Ishikawa (cell line): Measurements from ENCODE around the gene NKRF.

Experiments
- CEBPB ChIP-seq: IDR thresholded peaks from 2 replicates; pipeline ENCODE4 v1.6.1; 2012
- CREB1 ChIP-seq: IDR thresholded peaks from 2 replicates; pipeline ENCODE4 v1.6.1; 2012; ENCODE audit warnings: low read depth
- EGR1 ChIP-seq: IDR thresholded peaks from 2 replicates; pipeline ENCODE4 v1.6.1; 2012
- EP300 ChIP-seq: IDR thresholded peaks from 2 replicates; pipeline ENCODE4 v1.6.1; 2012; ENCODE audit warnings: borderline replicate concordance
- FOXM1 ChIP-seq: IDR thresholded peaks from 2 replicates; pipeline ENCODE4 v1.6.1; 2012; ENCODE audit warnings: low read depth, borderline replicate concordance
- MAX ChIP-seq: IDR thresholded peaks from 2 replicates; pipeline ENCODE4 v1.6.1; 2012
- NFIC ChIP-seq: IDR thresholded peaks from 2 replicates; pipeline ENCODE4 v1.6.1; 2012
- RAD21 ChIP-seq: IDR thresholded peaks from 2 replicates; pipeline ENCODE4 v1.6.1; 2012; ENCODE audit warnings: low read depth
- REST ChIP-seq: IDR thresholded peaks from 2 replicates; pipeline ENCODE4 v1.6.1; 2012; ENCODE audit warnings: low read depth, mild to moderate bottlenecking
- TAF1 ChIP-seq: IDR thresholded peaks from 2 replicates; pipeline ENCODE4 v1.6.1; 2012; ENCODE audit warnings: low read depth, mild to moderate bottlenecking
- TCF12 ChIP-seq: IDR thresholded peaks from 2 replicates; pipeline ENCODE4 v1.6.1; 2012; ENCODE audit warnings: low read depth
- TEAD4 ChIP-seq: IDR thresholded peaks from 2 replicates; pipeline ENCODE4 v1.6.1; 2012
- USF1 ChIP-seq: IDR thresholded peaks from 2 replicates; pipeline ENCODE4 v1.6.1; 2012
- YY1 ChIP-seq: IDR thresholded peaks from 2 replicates; pipeline ENCODE4 v1.6.1; 2012; ENCODE audit warnings: low read depth
- ZBTB7A ChIP-seq: IDR thresholded peaks from 2 replicates; pipeline ENCODE4 v1.6.1; 2012; ENCODE audit warnings: low read depth

The NKRF gene

GRCh38 chrX:119549327-119550016 lies 56.8 kb downstream of the NKRF start:
- TF ChIP-seq RAD21 (no peak), TEAD4 (no peak), EP300 (no peak), CREB1 (no peak), EGR1 (no peak), TCF12 (no peak), TAF1 (no peak), NFIC (no peak), REST (no peak), ZBTB7A (no peak), YY1 (no peak), USF1 (no peak), MAX (no peak), FOXM1 (no peak), CEBPB (no peak)

- TF ChIP-seq TEAD4 = no peak
- TF ChIP-seq YY1 = no peak
- no peak for TF ChIP-seq ZBTB7A
- no peak for TF ChIP-seq REST
- no peak for TF ChIP-seq NFIC
- no peak for TF ChIP-seq EGR1
- no peak for TF ChIP-seq EP300
- TF ChIP-seq MAX = no peak
- no peak for TF ChIP-seq CEBPB
- TF ChIP-seq FOXM1 = no peak
Measured at GRCh38 chrX:119541188-119541587, 65.0 kb downstream of the NKRF start.

GRCh38 chrX:119539872-119540271 lies 66.4 kb downstream of the NKRF start:
- no peak for TF ChIP-seq TAF1
- no peak for TF ChIP-seq CEBPB
- no peak for TF ChIP-seq EGR1
- no peak for TF ChIP-seq MAX
- TF ChIP-seq TCF12 = no peak
- TF ChIP-seq RAD21 = no peak
- no peak for TF ChIP-seq ZBTB7A
- TF ChIP-seq TEAD4 = no peak
- no peak for TF ChIP-seq CREB1
- TF ChIP-seq YY1 = no peak
